ENCODE data around the gene PIWIL1. TPM values are rescaled to one million over a fixed set of nuclear protein-coding genes. Genes with fewer than 3 reads are reported as not detected.

Gene PIWIL1
- total RNA-seq, 2 donors from 2014 or later = not detected

- intact Hi-C loops (cut with DNase I) = loop anchor here in 1 of 2 donors (10.0 kb wide), 1 partner anchor 1443 kb away; no protein-coding TSS in a partner anchor
- no peak for DNase-seq (ENCODE audit: low spot score)
Measured at GRCh38 chr12:130418251-130418650, 80.6 kb downstream of the PIWIL1 start.

- no peak for DNase-seq (ENCODE audit: low spot score)
- intact Hi-C loops (cut with DNase I) = loop anchor here in 1 of 2 donors (10.0 kb wide), 1 partner anchor 1444 kb away; no protein-coding TSS in a partner anchor
Measured at GRCh38 chr12:130419116-130419515, 81.4 kb downstream of the PIWIL1 start.

DNA sequence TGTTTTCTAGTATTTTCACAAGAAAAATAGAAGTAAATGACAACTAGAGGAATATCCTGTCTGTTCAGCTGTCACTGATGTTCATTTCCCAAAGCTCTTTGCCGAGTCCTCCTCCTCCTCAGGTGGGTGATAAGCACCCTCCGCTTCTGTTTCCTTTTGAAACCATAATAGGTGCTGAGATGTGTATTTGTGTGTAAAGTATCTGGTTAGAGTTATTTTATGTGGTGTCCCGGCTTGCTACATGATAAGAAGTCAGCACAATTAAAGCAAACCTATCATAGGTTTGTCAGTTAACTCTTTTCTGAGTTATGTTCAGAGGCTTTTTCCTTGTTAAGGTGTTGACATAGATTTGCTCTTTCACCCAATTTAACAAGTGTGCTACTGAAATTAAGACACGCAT, 82.4 kb downstream of the PIWIL1 start:
- no peak for DNase-seq (ENCODE audit: low spot score)
- intact Hi-C loops (cut with DNase I) = no loop called here

DNA sequence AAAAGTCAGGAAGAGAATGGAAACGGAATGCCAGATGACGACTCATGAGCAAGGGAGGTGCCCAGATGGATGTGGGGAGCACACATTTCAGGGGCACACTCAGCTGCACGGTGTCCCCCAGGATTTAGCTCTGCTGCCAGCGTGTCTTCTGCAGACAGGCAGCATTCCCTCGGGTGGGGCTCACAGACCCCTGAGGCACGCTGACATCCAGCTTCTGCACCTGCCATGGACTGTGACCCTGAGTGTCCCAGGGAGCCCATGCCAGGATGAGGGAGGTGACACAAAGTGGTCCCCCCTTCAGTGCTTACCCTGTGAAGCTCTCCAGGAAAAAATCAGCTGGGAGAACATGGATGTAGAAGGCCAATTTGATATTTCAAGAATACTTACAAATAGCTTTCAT, 84.2 kb downstream of the PIWIL1 start:
- intact Hi-C loops (cut with DNase I) = no loop called here
- no peak for DNase-seq (ENCODE audit: low spot score)

Other genes starting within 250 kb of the PIWIL1 start
- gene FZD10, start 175.4 kb upstream of the PIWIL1 start, total RNA-seq = 1 to 10 TPM in 1 of 2 donors, under 1 TPM in 1; 0.51 to 1.1 TPM